HG03439 (cell line): ENCODE data around the gene CLIC5.
A peak's percentile ranks its signal among the peaks of the same experiment; 100 is the strongest.

Experiments used
- ATAC-seq: cut with Tn5 transposase; IDR thresholded peaks from one replicate; pipeline ENCODE4 v1.9.1; 2021; ENCODE audit warnings: mild to moderate bottlenecking, moderate library complexity; ENCODE audit not compliant: unreplicated experiment

Gene CLIC5

GRCh38 chr6:46000905-46001304 lies 14.8 kb downstream of the CLIC5 start:
- no peak for ATAC-seq

GRCh38 chr6:45998524-45998923 lies 17.1 kb downstream of the CLIC5 start:
- ATAC-seq = no peak

GRCh38 chr6:45997875-45998506 lies 17.7 kb downstream of the CLIC5 start:
- no peak for ATAC-seq

GRCh38 chr6:45991189-45991588 lies 24.5 kb downstream of the CLIC5 start:
- ATAC-seq = no peak

GRCh38 chr6:45990162-45990561 lies 25.5 kb downstream of the CLIC5 start:
- ATAC-seq = peak; percentile 61

- ATAC-seq = no peak
Measured at GRCh38 chr6:45988635-45989034, 27.0 kb downstream of the CLIC5 start.

- ATAC-seq = no peak
Measured at GRCh38 chr6:45987856-45988255, 27.8 kb downstream of the CLIC5 start.

GRCh38 chr6:45986746-45987274 lies 28.9 kb downstream of the CLIC5 start:
- ATAC-seq = no peak

GRCh38 chr6:45984788-45985425 lies 30.8 kb downstream of the CLIC5 start:
- no peak for ATAC-seq

- ATAC-seq = no peak
Measured at GRCh38 chr6:45984347-45984746, 31.3 kb downstream of the CLIC5 start.

GRCh38 chr6:45983062-45983461 lies 32.6 kb downstream of the CLIC5 start:
- ATAC-seq = no peak

- ATAC-seq = no peak
Measured at GRCh38 chr6:45982280-45983036, 33.2 kb downstream of the CLIC5 start.

GRCh38 chr6:45981046-45981445 lies 34.6 kb downstream of the CLIC5 start:
- ATAC-seq = no peak

GRCh38 chr6:45979311-45979710 lies 36.3 kb downstream of the CLIC5 start:
- no peak for ATAC-seq

- no peak for ATAC-seq
Measured at GRCh38 chr6:45974596-45974995, 41.1 kb downstream of the CLIC5 start.

- no peak for ATAC-seq
Measured at GRCh38 chr6:45972795-45973503, 42.7 kb downstream of the CLIC5 start.

- ATAC-seq = no peak
Measured at GRCh38 chr6:45971287-45971686, 44.4 kb downstream of the CLIC5 start.

GRCh38 chr6:45970326-45970725 lies 45.3 kb downstream of the CLIC5 start:
- ATAC-seq = no peak

GRCh38 chr6:45969883-45970282 lies 45.8 kb downstream of the CLIC5 start:
- ATAC-seq = no peak

- no peak for ATAC-seq
Measured at GRCh38 chr6:45969026-45969425, 46.6 kb downstream of the CLIC5 start.

- no peak for ATAC-seq
Measured at GRCh38 chr6:45967363-45967762, 48.3 kb downstream of the CLIC5 start.
